ENCODE results near the gene MAD1L1. TPM values are rescaled to one million over a fixed set of nuclear protein-coding genes. Genes with fewer than 3 reads are reported as not detected.

MAD1L1 gene
- total and polyA plus RNA-seq, 2 of the 4 experiments (the other 2 are of a cell fraction), result 29.0 to 40.9 TPM

GRCh38 chr7:1957471-1958225 lies 275.1 kb downstream of the MAD1L1 start:
- H3K4me3 ChIP-seq (ENCODE audit: insufficient read depth, low read depth, low read length), result no peak overlapping the region
- dilution Hi-C loops (cut with HindIII; ENCODE audit: low sequenced_read_pairs, unreplicated experiment), result no loop called here
- ATAC-seq (ENCODE audit: low read depth) (no peak), DNase-seq (no peak)
- intact Hi-C loops (cut with micrococcal nuclease), result no loop called here
- no peak overlapping the region for H4K5ac ChIP-seq (ENCODE audit: low read depth, low read length)
- in situ Hi-C loops (cut with MboI; ENCODE audit: low sequenced_read_pairs), result no loop called here
- H3K14ac ChIP-seq (replicated peaks; ENCODE audit: low read depth, low read length), result no peak overlapping the region
- ChIA-PET POLR2A (ENCODE audit: unreplicated experiment) (no interaction called here), CTCF (no interaction called here)
- no peak overlapping the region for H2AFZ ChIP-seq (replicated peaks; ENCODE audit: low read length, poor library complexity)
- H3K56ac ChIP-seq (ENCODE audit: extremely low read depth, insufficient read depth, low read length), result no peak overlapping the region
- WGBS, 2 experiments (ENCODE audit: extremely low coverage in 2 of 2, insufficient read length in 1 of 2), result 76% methylated on average over 12 of the region's 28 CpGs; no CpG with 5 or more reads in 1 of the 2 experiments
- TF ChIP-seq NFE2L2 (IDR thresholded peaks at IDR 0.05; ENCODE audit: low read depth, low read length) (no peak), RCOR1 (IDR thresholded peaks at IDR 0.05; ENCODE audit: insufficient replicate concordance, low read length) (no peak), MXI1 (IDR thresholded peaks at IDR 0.05; ENCODE audit: borderline replicate concordance, low read depth, low read length) (no peak), BHLHE40 (IDR thresholded peaks at IDR 0.05; ENCODE audit: low read depth, low read length) (no peak), RFX5 (IDR thresholded peaks at IDR 0.05; ENCODE audit: low read depth, low read length) (no peak), MAZ (IDR thresholded peaks at IDR 0.05; ENCODE audit: borderline replicate concordance, low read depth, low read length) (no peak), POLR2A (IDR thresholded peaks at IDR 0.05; ENCODE audit: low read depth, low read length) (no peak), RAD21 (IDR thresholded peaks at IDR 0.05; ENCODE audit: low read length) (no peak), CHD1 (IDR thresholded peaks at IDR 0.05; ENCODE audit: low read depth, low read length) (no peak), CEBPB (IDR thresholded peaks at IDR 0.05; ENCODE audit: low read depth, low read length) (no peak), FOS (IDR thresholded peaks at IDR 0.05; ENCODE audit: low read depth, low read length) (no peak), ELK1 (IDR thresholded peaks at IDR 0.05; ENCODE audit: borderline replicate concordance, low read depth, low read length) (no peak), MAFK (IDR thresholded peaks at IDR 0.05; ENCODE audit: low read depth, low read length) (no peak)
- TF ChIP-seq, protein P1, sequence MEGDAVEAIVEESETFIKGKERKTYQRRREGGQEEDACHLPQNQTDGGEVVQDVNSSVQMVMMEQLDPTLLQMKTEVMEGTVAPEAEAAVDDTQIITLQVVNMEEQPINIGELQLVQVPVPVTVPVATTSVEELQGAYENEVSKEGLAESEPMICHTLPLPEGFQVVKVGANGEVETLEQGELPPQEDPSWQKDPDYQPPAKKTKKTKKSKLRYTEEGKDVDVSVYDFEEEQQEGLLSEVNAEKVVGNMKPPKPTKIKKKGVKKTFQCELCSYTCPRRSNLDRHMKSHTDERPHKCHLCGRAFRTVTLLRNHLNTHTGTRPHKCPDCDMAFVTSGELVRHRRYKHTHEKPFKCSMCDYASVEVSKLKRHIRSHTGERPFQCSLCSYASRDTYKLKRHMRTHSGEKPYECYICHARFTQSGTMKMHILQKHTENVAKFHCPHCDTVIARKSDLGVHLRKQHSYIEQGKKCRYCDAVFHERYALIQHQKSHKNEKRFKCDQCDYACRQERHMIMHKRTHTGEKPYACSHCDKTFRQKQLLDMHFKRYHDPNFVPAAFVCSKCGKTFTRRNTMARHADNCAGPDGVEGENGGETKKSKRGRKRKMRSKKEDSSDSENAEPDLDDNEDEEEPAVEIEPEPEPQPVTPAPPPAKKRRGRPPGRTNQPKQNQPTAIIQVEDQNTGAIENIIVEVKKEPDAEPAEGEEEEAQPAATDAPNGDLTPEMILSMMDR (conservative IDR thresholded peaks at IDR 0.05; ENCODE audit: low read depth, low read length), result no peak
- TF ChIP-seq, protein P2, sequence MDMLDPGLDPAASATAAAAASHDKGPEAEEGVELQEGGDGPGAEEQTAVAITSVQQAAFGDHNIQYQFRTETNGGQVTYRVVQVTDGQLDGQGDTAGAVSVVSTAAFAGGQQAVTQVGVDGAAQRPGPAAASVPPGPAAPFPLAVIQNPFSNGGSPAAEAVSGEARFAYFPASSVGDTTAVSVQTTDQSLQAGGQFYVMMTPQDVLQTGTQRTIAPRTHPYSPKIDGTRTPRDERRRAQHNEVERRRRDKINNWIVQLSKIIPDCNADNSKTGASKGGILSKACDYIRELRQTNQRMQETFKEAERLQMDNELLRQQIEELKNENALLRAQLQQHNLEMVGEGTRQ (IDR thresholded peaks at IDR 0.05; ENCODE audit: low read depth, low read length), result no peak
- no peak overlapping the region for H3K23ac ChIP-seq (ENCODE audit: low read depth, low read length)
- no peak overlapping the region for H2AK9ac ChIP-seq (replicated peaks; ENCODE audit: low read depth, low read length, poor library complexity)
- peaks cover 2% of the 10 kb centered on the region; the same call in 1 of the 2 replicates for H3K36me3 ChIP-seq (ENCODE audit: control insufficient read depth, insufficient read depth, low read length)
- BruUV-seq (replicated peaks), result no TSS peak
- H3K4me2 ChIP-seq (ENCODE audit: low read depth, low read length), result no peak overlapping the region
- H3K18ac ChIP-seq (ENCODE audit: low read depth, low read length), result no peak overlapping the region
- H2BK120ac ChIP-seq (ENCODE audit: low read depth, low read length), result no peak overlapping the region
- H2AK5ac ChIP-seq (ENCODE audit: low read depth, low read length), result no peak overlapping the region
- no peak overlapping the region for H2BK20ac ChIP-seq (ENCODE audit: low read depth, low read length)
- H3K27ac ChIP-seq (ENCODE audit: insufficient read depth, low read length), result no peak overlapping the region
- H3K4ac ChIP-seq (ENCODE audit: low read depth, low read length), result no peak overlapping the region
- no peak overlapping the region for H4K91ac ChIP-seq (ENCODE audit: insufficient read depth, low read depth, low read length)
- H3K9ac ChIP-seq (ENCODE audit: low read depth, low read length), result no peak overlapping the region
- H3K27me3 ChIP-seq (ENCODE audit: control insufficient read depth, insufficient read depth, low read length), result no peaks in the 10 kb centered on the region
- peaks cover 2% of the 10 kb centered on the region; the same call in 1 of the 2 replicates for H3K9me3 ChIP-seq (ENCODE audit: control insufficient read depth, insufficient read depth, low read length)
- no peak overlapping the region for H2BK5ac ChIP-seq (ENCODE audit: low read depth, low read length, poor library complexity, severe bottlenecking)
- no peaks in the 10 kb centered on the region; the same call in none of the 2 replicates for H4K20me1 ChIP-seq (ENCODE audit: insufficient read depth, low read length)
- H2BK15ac ChIP-seq (ENCODE audit: low read depth, low read length), result no peak overlapping the region
- no peaks in the 10 kb centered on the region for H3K9me1 ChIP-seq (ENCODE audit: insufficient read depth, low read length)
- H3K79me1 ChIP-seq (ENCODE audit: low read depth in 1 of 2, low read length in 2 of 2), result peaks cover 5 to 12% of the 10 kb centered on the region in 2 experiments; a peak in 1 of 4 replicates
- H4K8ac ChIP-seq (ENCODE audit: low read depth in 2 of 2, low read length in 2 of 2), result no peak overlapping the region
- H3K4me1 ChIP-seq (ENCODE audit: control insufficient read depth, insufficient read depth, low read length), result no peaks in the 10 kb centered on the region
